Naive thymus-derived CD8-positive, alpha-beta T cell (primary cell): ENCODE data around the gene NOP16. TPM values are rescaled to one million over a fixed set of nuclear protein-coding genes. Genes with fewer than 3 reads are reported as not detected.

Experiments
- ATAC-seq, 2 donors: fragments of 150-1000 bp; cut with Tn5 transposase in 1 of 2; sonication (Bioruptor Pico), chemical (Tn5 transposase) in 1 of 2; 1 replicate in 1 of 2; 2 replicates in 1 of 2; pipeline ENCODE4 v1.10.0; 2021; ENCODE audit warnings: mild to moderate bottlenecking in 2 of 2, moderate library complexity in 2 of 2
- POLR2A ChIA-PET: fragments of 350-600 bp; sonication (Branson Sonifier 250); formaldehyde crosslinking; loops from one replicate; lab custom pipeline; 2021; ENCODE audit warnings: antibody characterized with exemption; lab: Charles Lee
- DNase-seq, 10 donors: peaks; one replicate each; pipeline versions ENCODE4 v3.0.0 to v3.0.0-alpha.2; 2020 to 2022
- H3K27ac Mint-ChIP-seq, 10 donors: one replicate each; pipeline ENCODE4 v1.8.0; 2020 to 2022; ENCODE audit warnings: mild to moderate bottlenecking in 10 of 10, mixed read lengths in 10 of 10, moderate library complexity in 4 of 10, inconsistent platforms in 1 of 10
- H3K27me3 Mint-ChIP-seq, 5 donors: one replicate each; pipeline ENCODE4 v1.8.0; 2021 to 2022; ENCODE audit warnings: mixed read lengths in 5 of 5
- H3K36me3 Mint-ChIP-seq, 3 donors: one replicate each; pipeline ENCODE4 v1.8.0; 2020 to 2022; ENCODE audit warnings: mixed read lengths in 3 of 3, mild to moderate bottlenecking in 2 of 3, inconsistent platforms in 1 of 3
- H3K4me1 Mint-ChIP-seq, 4 donors: one replicate each; pipeline ENCODE4 v1.8.0; 2021 to 2022; ENCODE audit warnings: mixed read lengths in 4 of 4
- H3K4me3 Mint-ChIP-seq, 10 donors: one replicate each; pipeline ENCODE4 v1.8.0; 2020 to 2022; ENCODE audit warnings: mild to moderate bottlenecking in 10 of 10, mixed read lengths in 10 of 10, moderate library complexity in 6 of 10, inconsistent platforms in 1 of 10
- H3K9me3 Mint-ChIP-seq, 9 donors: one replicate each; pipeline ENCODE4 v1.8.0; 2020 to 2022; ENCODE audit warnings: mixed read lengths in 9 of 9, mild to moderate bottlenecking in 3 of 9, inconsistent platforms in 1 of 9, moderate library complexity in 1 of 9
- polyA plus RNA-seq, 3 donors: library from polyadenylated mRNA; unstranded; fragments of 300-500 nt; fragmentation: Illumina TruSeq; gene quantifications; one replicate each; pipeline ENCODE4 v1.2.3, GENCODE V29; 2021
- total RNA-seq, 8 experiments: library from RNA in 2 of 8; stranded (reverse) in 2 of 8; gene quantifications; one replicate each; pipeline ENCODE4 v1.2.3 and lab custom pipeline; 2021 to 2026

NOP16 gene, protein sequence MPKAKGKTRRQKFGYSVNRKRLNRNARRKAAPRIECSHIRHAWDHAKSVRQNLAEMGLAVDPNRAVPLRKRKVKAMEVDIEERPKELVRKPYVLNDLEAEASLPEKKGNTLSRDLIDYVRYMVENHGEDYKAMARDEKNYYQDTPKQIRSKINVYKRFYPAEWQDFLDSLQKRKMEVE
- total RNA-seq (10 to 100 TPM; 21.0 to 21.8 TPM), polyA plus RNA-seq (10 to 100 TPM; 19.1 to 40.5 (median 22.8) TPM), total RNA-seq (lab: John Stamatoyannopoulos, UW) (12.7 to 218 (median 18.7) reads per million in 6 experiments)

DNA sequence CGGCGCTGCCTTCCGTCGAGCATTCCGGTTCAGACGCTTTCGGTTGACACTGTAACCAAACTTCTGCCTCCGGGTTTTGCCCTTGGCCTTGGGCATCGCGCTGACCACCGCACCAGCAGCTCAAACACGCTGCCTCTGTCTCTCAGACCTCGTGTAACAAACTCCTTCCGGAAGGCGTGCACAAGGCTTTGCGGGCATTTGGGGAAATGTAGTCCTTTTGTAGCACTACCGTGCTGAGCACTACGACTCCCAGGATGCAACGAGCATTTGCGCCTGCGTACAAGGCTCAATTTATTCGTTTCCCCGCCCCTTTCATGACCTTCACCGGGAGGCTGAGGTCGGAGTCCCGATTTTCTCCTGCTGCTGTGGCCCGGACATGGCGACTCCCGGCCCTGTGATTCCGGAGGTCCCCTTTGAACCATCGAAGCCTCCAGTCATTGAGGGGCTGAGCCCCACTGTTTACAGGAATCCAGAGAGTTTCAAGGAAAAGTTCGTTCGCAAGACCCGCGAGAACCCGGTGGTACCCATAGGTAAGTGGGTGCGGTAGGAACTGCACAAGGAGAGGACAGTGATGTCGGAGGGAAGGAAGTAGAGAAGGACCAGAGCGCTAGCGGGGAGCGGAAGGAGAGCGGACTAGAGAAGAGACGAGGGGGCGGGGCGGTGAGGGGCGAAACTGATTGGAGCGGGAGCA, at the start of gene NOP16, which contains the start of gene HIGD2A:
Gene NOP16 (minus strand): TSS at position 155 of the 691 bp plus-strand sequence. CDS start 59 bp downstream, at position 96.
Gene HIGD2A (plus strand): TSS at position 308 of the 691 bp plus-strand sequence. CDS start 69 bp downstream, at position 377.
- ATAC-seq = peak; percentile 89 to 90
- Mint-ChIP-seq H3K27me3 (no peaks in the 10 kb centered on the region), H3K9me3 (no peaks in the 10 kb centered on the region), H3K27ac (peak within 1 kb of the TSS; percentile 95 to 100 (median 100)), H3K4me3 (peak within 1 kb of the TSS; percentile 86 to 100 (median 99)), H3K4me1 (peaks cover 17 to 42% (median 37%) of the 10 kb centered on the region in 4 donors), H3K36me3 (peaks cover 0 to 48% (median 2%) of the 10 kb centered on the region in 3 donors)
- peak; percentile 96 to 100 (median 98) for DNase-seq
- POLR2A ChIA-PET = interaction anchor here (0.6 to 3.8 kb wide), 13 partner anchors 8 to 258 kb away, joined by 3 to 58 read pairs (median 4); partner anchors contain the start of genes ARL10, CLTB, KIAA1191 and RNF44

DNA sequence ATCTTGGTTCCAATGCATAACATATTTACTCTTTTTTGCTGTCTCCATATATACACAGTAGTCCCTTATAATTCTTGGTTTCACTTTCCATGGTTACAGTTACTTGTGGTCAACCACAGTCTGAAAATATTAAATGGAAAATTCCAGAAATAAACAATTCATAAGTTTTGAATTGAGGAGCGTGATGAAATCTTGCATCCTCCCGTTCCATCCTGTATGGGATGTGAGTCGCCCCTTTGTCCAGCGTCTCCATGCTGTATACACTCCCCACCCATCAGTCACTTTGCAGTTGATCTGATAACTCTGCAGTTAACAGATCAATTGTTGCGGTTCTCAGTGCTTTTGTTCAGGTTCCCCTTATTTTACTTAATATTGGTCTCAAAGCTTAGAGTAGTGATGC, 48.3 kb upstream of the NOP16 start:
- Mint-ChIP-seq H3K27me3 (peaks cover 0 to 4% (median 0%) of the 10 kb centered on the region in 5 donors), H3K9me3 (peaks cover 0 to 3% (median 0%) of the 10 kb centered on the region in 9 donors), H3K27ac (no peak overlapping the region), H3K36me3 (peaks cover 0 to 6% (median 0%) of the 10 kb centered on the region in 3 donors), H3K4me1 (peaks cover 7 to 10% (median 9%) of the 10 kb centered on the region in 4 donors), H3K4me3 (peak overlapping the region; percentile 16 to 63 (median 52))
- DNase-seq = no peak
- no peak for ATAC-seq
- POLR2A ChIA-PET = interaction anchor here (0.7 kb wide), 1 partner anchor 18 kb away, joined by 6 read pairs; no protein-coding TSS in a partner anchor

DNA sequence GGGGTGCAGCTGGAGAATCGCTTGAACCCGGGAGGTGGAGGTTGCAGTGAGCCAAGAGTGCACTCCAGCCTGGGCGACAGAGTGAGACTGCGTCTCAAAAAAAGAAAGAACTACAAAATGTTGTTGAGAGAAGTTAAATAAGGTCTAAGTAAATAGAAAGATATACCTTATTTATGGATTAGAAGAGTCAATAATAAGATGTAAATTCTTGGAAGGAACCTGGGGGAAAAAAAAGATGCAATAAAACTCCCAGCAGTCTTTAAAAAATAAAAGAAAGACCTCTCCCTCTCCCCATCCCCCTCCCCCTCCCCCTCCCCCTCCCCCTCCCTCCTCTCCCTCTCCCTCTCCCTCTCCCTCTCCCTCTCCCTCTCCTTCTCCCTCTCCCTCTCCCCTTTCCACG, 44.3 kb upstream of the NOP16 start:
- no peak for DNase-seq
- Mint-ChIP-seq H3K36me3 (peaks cover 0 to 6% (median 0%) of the 10 kb centered on the region in 3 donors), H3K4me3 (no peak overlapping the region)

DNA sequence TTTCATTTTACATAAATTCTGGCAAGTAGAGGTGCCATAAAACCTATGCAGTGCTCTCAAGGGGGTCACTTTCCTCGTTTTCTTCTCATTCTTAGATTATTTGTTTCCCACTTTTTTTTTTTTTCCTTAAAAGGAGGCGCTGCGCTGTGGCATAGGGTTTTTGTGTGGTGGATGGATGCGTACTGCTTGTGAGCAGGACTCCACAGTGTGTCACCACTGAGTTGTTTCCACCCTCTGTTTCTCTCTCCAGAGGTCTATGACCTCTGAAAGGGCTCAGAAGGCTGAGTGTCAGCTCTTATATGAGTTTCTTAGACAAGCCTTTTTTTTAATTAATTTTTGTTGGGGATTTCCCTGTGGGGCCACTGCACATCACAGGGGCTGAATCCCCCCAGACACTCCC, 41.6 kb upstream of the NOP16 start:
- H3K4me1 Mint-ChIP-seq = peaks cover 3 to 12% (median 7%) of the 10 kb centered on the region in 4 donors
- peaks cover 0 to 6% (median 5%) of the 10 kb centered on the region in 3 donors for H3K36me3 Mint-ChIP-seq
- H3K27me3 Mint-ChIP-seq = peaks cover 0 to 2% (median 0%) of the 10 kb centered on the region in 5 donors
- peak overlapping the region in 5 of 10 donors; percentile 15 to 71 (median 61) for H3K27ac Mint-ChIP-seq
- H3K4me3 Mint-ChIP-seq = peak overlapping the region in 1 of 10 donors; percentile 53
- H3K9me3 Mint-ChIP-seq = peaks cover 0 to 7% (median 0%) of the 10 kb centered on the region in 9 donors
- ATAC-seq (peak; percentile 47 to 50), DNase-seq (no peak)
- POLR2A ChIA-PET = interaction anchor here (0.7 kb wide), 1 partner anchor 833 kb away, joined by 3 read pairs; no protein-coding TSS in a partner anchor

More for the DNA sequence above, 44.3 kb upstream of the NOP16 start:
- Mint-ChIP-seq H3K27me3 (peaks cover 0 to 2% (median 0%) of the 10 kb centered on the region in 5 donors), H3K27ac (peak overlapping the region in 1 of 10 donors; percentile 70), H3K9me3 (peaks cover 0 to 3% (median 0%) of the 10 kb centered on the region in 9 donors), H3K4me1 (peaks cover 10 to 22% (median 15%) of the 10 kb centered on the region in 4 donors)
- no peak for ATAC-seq
- POLR2A ChIA-PET = no interaction called here

DNA sequence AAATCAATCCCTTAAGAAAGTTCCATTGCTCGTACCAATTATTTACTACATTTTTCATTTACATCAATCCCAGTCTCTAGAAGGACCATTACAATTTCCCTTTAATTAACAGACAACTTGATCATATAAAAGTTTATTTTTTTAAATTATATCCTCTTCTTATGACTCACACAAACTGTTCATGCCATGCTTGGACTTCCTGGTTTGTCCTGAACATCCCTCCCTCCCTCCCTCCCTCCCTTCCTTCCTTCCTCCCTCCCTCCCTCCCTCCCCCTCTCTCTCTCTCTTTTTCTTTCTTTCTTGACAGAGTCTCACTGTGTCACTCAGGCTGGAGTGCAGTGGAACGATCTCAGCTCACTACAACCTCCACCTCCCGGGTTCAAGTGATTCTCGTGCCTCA, 39.6 kb upstream of the NOP16 start:
- Mint-ChIP-seq H3K27ac (no peak overlapping the region), H3K9me3 (peaks cover 0 to 7% (median 0%) of the 10 kb centered on the region in 9 donors), H3K4me1 (peaks cover 3 to 12% (median 7%) of the 10 kb centered on the region in 4 donors), H3K4me3 (no peak overlapping the region), H3K36me3 (peaks cover 0 to 6% (median 5%) of the 10 kb centered on the region in 3 donors), H3K27me3 (peaks cover 0 to 4% (median 1%) of the 10 kb centered on the region in 5 donors)
- ATAC-seq (no peak), DNase-seq (no peak)
- POLR2A ChIA-PET = no interaction called here

DNA sequence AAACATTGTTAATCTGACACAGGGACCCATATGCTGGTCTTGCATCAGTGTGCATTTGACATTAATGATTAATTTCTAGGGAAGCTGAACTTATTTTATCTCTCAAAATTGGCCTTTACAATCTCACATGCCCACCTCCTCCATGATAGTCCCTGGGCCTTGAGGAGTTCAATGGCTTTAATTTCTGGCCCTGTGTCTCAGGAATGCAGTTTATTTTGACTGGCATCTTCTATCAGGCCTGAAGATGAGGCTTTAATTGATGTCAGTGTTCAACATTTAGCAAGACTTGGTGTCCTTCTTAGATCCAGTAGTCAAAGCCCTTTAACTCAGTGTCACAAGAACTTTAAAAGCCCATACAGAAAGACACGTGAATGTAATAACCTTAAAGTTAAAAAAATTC, 38.5 kb upstream of the NOP16 start:
- no peak for ATAC-seq
- H3K36me3 Mint-ChIP-seq = peaks cover 0 to 5% (median under 1%) of the 10 kb centered on the region in 3 donors
- H3K4me3 Mint-ChIP-seq = no peak overlapping the region
- peaks cover 0 to 4% (median 0%) of the 10 kb centered on the region in 9 donors for H3K9me3 Mint-ChIP-seq
- H3K4me1 Mint-ChIP-seq = peaks cover 3 to 12% (median 7%) of the 10 kb centered on the region in 4 donors
- H3K27ac Mint-ChIP-seq = no peak overlapping the region
- POLR2A ChIA-PET = no interaction called here
- no peak for DNase-seq
- H3K27me3 Mint-ChIP-seq = peaks cover 0 to 6% (median 0%) of the 10 kb centered on the region in 5 donors

DNA sequence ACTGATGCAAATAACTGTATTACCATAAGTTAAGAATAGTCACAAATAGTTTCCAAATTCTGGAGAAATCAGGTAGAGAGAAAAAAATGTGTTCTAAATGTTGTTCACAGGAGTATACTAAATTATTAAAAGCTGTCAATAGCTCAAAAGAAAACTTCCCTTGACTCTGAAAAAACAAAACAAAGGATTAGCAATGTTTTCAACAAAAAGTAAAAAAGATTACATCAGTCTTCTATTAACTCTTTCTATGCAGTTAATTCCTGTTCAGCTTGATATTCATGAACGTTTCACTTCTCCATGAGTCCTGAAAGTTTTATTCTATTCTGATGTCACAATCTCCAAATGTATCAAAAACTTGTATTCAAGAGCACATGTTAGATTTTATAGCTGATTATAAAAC, 37.4 kb upstream of the NOP16 start:
- DNase-seq (no peak), ATAC-seq (no peak)
- peaks cover 3 to 11% (median 6%) of the 10 kb centered on the region in 4 donors for H3K4me1 Mint-ChIP-seq
- H3K9me3 Mint-ChIP-seq = peaks cover 0 to 9% (median 0%) of the 10 kb centered on the region in 9 donors
- H3K27me3 Mint-ChIP-seq = peaks cover 0 to 8% (median 0%) of the 10 kb centered on the region in 5 donors
- POLR2A ChIA-PET = no interaction called here
- no peak overlapping the region for H3K4me3 Mint-ChIP-seq
- H3K27ac Mint-ChIP-seq = no peak overlapping the region
- peaks cover 0 to 5% (median 0%) of the 10 kb centered on the region in 3 donors for H3K36me3 Mint-ChIP-seq

DNA sequence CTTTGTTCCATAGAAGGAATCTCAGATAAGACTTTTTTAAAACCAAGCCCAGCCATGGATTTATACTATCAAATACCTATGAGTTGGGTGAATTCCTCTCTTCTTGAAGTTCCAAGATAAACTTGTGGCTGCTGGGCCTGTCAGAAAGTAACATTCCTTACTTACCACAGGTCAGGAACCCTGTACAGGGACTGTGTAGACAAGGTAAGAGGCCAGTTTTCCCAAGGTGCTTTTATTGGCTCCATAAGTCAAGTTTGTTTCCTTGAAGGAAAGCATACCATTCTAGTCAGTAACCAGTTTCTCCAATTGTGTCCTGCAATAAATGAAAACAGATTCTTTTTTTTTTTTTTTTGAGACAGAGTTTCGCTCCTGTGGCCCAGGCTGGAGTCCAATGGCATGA, 36.7 kb upstream of the NOP16 start:
- DNase-seq = no peak
- peaks cover 0 to 4% (median under 1%) of the 10 kb centered on the region in 4 donors for H3K4me1 Mint-ChIP-seq
- POLR2A ChIA-PET = no interaction called here
- peaks cover 0 to 7% (median 0%) of the 10 kb centered on the region in 5 donors for H3K27me3 Mint-ChIP-seq
- peaks cover 0 to 9% (median 0%) of the 10 kb centered on the region in 9 donors for H3K9me3 Mint-ChIP-seq
- H3K27ac Mint-ChIP-seq = no peak overlapping the region
- H3K4me3 Mint-ChIP-seq = no peak overlapping the region
- ATAC-seq = no peak
- H3K36me3 Mint-ChIP-seq = peaks cover 0 to 5% (median 0%) of the 10 kb centered on the region in 3 donors

DNA sequence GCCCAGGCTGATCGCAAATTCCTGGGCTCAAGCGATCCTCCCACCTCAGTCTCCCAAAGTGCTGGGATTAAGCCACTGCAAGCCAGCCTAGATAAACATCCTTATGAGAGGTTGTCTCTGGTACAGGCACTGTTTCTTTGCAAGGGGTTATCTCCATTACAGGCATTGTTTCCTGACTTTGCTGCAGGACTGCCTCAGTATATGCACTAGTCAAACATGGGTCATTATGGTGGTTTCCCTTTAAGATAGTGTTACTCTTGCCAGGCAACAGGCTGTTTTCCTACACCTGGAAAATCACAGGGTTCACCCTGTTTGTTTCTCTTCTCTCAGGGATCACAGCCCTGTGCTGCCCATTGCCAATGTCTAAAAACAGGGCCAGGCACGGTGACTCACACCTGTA, 35.8 kb upstream of the NOP16 start:
- peaks cover 0 to 5% (median 0%) of the 10 kb centered on the region in 3 donors for H3K36me3 Mint-ChIP-seq
- peaks cover 0 to 9% (median 0%) of the 10 kb centered on the region in 9 donors for H3K9me3 Mint-ChIP-seq
- no peak for DNase-seq
- no peak for ATAC-seq
- peaks cover 0 to 7% (median 0%) of the 10 kb centered on the region in 5 donors for H3K27me3 Mint-ChIP-seq
- peaks cover 0 to 2% (median 0%) of the 10 kb centered on the region in 4 donors for H3K4me1 Mint-ChIP-seq
- no peak overlapping the region for H3K27ac Mint-ChIP-seq
- POLR2A ChIA-PET = interaction anchor here (0.6 kb wide), 1 partner anchor 927 kb away, joined by 4 read pairs; no protein-coding TSS in a partner anchor
- no peak overlapping the region for H3K4me3 Mint-ChIP-seq

DNA sequence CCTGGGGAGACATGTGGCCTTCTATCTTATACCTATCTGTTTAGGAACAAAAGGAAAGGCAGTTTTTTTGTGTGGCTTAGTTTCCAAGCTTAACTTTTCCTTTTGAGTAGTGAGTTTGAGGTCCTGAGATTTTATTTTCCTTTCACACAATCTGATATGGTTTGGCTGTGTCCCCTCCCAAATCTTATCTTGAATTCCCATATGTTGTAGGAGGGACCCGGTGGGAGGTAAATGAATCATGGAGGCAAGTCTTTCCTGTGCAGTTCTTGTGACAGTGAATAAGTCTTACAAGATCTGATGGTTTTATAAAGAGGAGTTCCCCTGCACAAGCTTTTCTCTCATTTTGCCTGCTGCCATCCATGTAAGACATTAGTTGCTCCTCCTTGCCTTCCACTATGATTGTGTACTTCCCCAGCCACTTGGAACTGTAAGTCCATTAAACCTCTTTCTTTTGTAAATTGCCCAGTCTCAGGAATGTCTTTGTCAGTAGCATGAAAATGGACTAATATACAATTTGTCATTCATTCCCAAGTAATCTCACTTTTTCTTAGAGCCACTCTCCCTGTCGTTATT, 32.7 kb upstream of the NOP16 start:
- DNase-seq (no peak), ATAC-seq (no peak)
- H3K27me3 Mint-ChIP-seq = peaks cover 0 to 7% (median 0%) of the 10 kb centered on the region in 5 donors
- POLR2A ChIA-PET = no interaction called here
- H3K9me3 Mint-ChIP-seq = peaks cover 0 to 9% (median 0%) of the 10 kb centered on the region in 9 donors
- peaks cover 5 to 10% (median 8%) of the 10 kb centered on the region in 4 donors for H3K4me1 Mint-ChIP-seq
- H3K4me3 Mint-ChIP-seq = no peak overlapping the region
- H3K36me3 Mint-ChIP-seq = peaks cover 0 to 5% (median 0%) of the 10 kb centered on the region in 3 donors
- no peak overlapping the region for H3K27ac Mint-ChIP-seq

DNA sequence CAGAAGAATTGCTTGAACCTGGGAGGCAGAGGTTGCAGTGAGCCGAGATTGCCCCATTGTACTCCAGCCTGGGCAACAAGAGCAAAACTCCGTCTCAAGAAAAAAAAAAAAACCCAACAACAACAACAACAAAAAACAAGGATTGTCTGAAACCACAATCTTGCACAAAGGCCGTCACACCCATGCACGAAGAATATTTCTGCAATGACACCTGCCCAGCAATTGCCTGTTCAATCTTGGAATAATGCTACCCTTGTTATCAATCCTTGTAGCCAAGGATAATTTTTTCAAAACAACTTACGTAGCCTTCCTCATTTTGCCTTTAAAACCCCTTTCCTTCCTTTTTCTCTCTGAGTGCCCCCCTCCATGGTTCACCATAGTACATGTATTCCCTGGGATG, 31.7 kb upstream of the NOP16 start:
- Mint-ChIP-seq H3K27me3 (peaks cover 0 to 7% (median 0%) of the 10 kb centered on the region in 5 donors), H3K36me3 (no peaks in the 10 kb centered on the region), H3K4me1 (peaks cover 7 to 17% (median 15%) of the 10 kb centered on the region in 4 donors), H3K27ac (peak overlapping the region in 1 of 10 donors; percentile 27), H3K9me3 (peaks cover 0 to 5% (median 0%) of the 10 kb centered on the region in 9 donors), H3K4me3 (no peak overlapping the region)
- POLR2A ChIA-PET = no interaction called here
- ATAC-seq = no peak
- no peak for DNase-seq

DNA sequence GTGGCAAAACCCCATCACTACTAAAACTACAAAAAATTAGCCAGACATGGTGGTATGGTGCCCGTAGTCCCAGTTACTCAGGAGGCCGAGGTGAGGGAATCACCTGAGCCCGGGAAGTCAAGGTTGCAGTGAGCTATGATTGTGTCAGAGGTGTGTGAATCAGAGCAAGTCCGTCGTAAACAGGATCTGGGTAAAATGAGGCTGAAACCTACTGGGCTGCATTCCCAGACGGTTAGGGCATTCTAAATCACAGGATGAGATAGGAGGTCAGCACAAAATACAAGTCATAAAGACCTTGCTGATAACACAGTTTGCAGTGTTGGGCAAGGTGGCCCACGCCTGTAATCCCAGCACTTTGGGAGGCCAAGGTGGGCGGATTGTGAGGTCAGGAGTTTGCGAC, 29.9 kb upstream of the NOP16 start:
- DNase-seq = no peak
- peaks cover 0 to 7% (median 0%) of the 10 kb centered on the region in 5 donors for H3K27me3 Mint-ChIP-seq
- POLR2A ChIA-PET = interaction anchor here (3.0 to 5.5 kb wide), 3 partner anchors 30 to 125 kb away, joined by 22 to 60 read pairs (median 30); partner anchors contain the start of genes FAF2 and RNF44
- ATAC-seq = no peak
- peaks cover 9 to 35% (median 32%) of the 10 kb centered on the region in 4 donors for H3K4me1 Mint-ChIP-seq
- peak overlapping the region in 4 of 10 donors; percentile 15 to 63 (median 38) for H3K27ac Mint-ChIP-seq
- H3K9me3 Mint-ChIP-seq = peaks cover 0 to 5% (median 0%) of the 10 kb centered on the region in 9 donors
- no peaks in the 10 kb centered on the region for H3K36me3 Mint-ChIP-seq
- H3K4me3 Mint-ChIP-seq = peak overlapping the region in 1 of 10 donors; percentile 37
